ENCODE measurements around the gene CTBS. TPM values are rescaled to one million over a fixed set of nuclear protein-coding genes. Genes with fewer than 3 reads are reported as not detected.

The CTBS gene
- total and polyA plus RNA-seq, 2 of the 8 experiments (the other 6 are each of a cell fraction or from before 2014, with no cell fraction given) = 3.3 to 4.1 TPM

GRCh38 chr1:84615790-84616189 lies 41.5 kb upstream of the CTBS start:
- peaks cover 0 to 5% (median 0%) of the 10 kb centered on the region in 4 experiments; a peak in 1 of 8 replicates for H3K36me3 ChIP-seq (ENCODE audit: control insufficient read depth in 2 of 4, insufficient read depth in 4 of 4, low read length in 3 of 4)
- H2AK5ac ChIP-seq (ENCODE audit: low read depth, low read length) = no peak overlapping the region
- no peak overlapping the region for H3K4me2 ChIP-seq (ENCODE audit: insufficient read depth in 1 of 2, low read depth in 2 of 2, low read length in 2 of 2)
- no peak overlapping the region for H3K27ac ChIP-seq (ENCODE audit: low read depth, low read length)
- H3K4me3 ChIP-seq (ENCODE audit: extremely low read depth in 1 of 4, insufficient read depth in 2 of 4, low read depth in 3 of 4, low read length in 4 of 4) = no peak overlapping the region
- no peak overlapping the region for H3K18ac ChIP-seq (ENCODE audit: extremely low read depth, low read length)
- H2BK12ac ChIP-seq (ENCODE audit: low read depth, low read length) = no peak overlapping the region
- H3K9ac ChIP-seq (replicated peaks in 1 of 4; ENCODE audit: extremely low read depth in 1 of 4, low read depth in 3 of 4, low read length in 3 of 4) = no peak overlapping the region
- H2BK15ac ChIP-seq (ENCODE audit: low read length) = no peak overlapping the region
- no peaks in the 10 kb centered on the region for H3K79me1 ChIP-seq (ENCODE audit: low read depth, low read length)
- H2BK20ac ChIP-seq (ENCODE audit: low read length) = no peak overlapping the region
- no peak overlapping the region for H3K23ac ChIP-seq (ENCODE audit: insufficient read length)
- H3K4me1 ChIP-seq (replicated peaks in 1 of 4; ENCODE audit: control insufficient read depth in 3 of 4, insufficient read depth in 4 of 4, low read length in 3 of 4) = peaks cover 0 to 3% (median 0%) of the 10 kb centered on the region in 4 experiments; a peak in 2 of 7 replicates
- no peak overlapping the region for H3K14ac ChIP-seq (ENCODE audit: insufficient read length)
- no peak overlapping the region for H3K56ac ChIP-seq (replicated peaks; ENCODE audit: insufficient read length, low read depth, low read length)
- FAIRE-seq (no peak), DNase-seq (ENCODE audit: low read depth in 1 of 2, low spot score in 2 of 2) (no peak)
- peaks cover 13 to 17% of the 10 kb centered on the region in 2 experiments for H3K9me3 ChIP-seq (ENCODE audit: insufficient read depth in 2 of 2, low read depth in 1 of 2, low read length in 1 of 2)
- no peaks in the 10 kb centered on the region for H3K79me2 ChIP-seq (ENCODE audit: control insufficient read depth in 1 of 2, insufficient read depth in 2 of 2, low read length in 2 of 2)
- H2BK120ac ChIP-seq (replicated peaks; ENCODE audit: low read depth, low read length) = no peak overlapping the region
- H4K91ac ChIP-seq (replicated peaks; ENCODE audit: insufficient read length, low read length) = no peak overlapping the region
- ChIA-PET POLR2A (ENCODE audit: partially characterized antibody) (interaction anchor here (0.6 kb wide), 1 partner anchor 27 kb away, joined by 3 read pairs; no protein-coding TSS in a partner anchor), CTCF (ENCODE audit: partially characterized antibody) (interaction anchor here (0.9 kb wide), 1 partner anchor 11 kb away, joined by 3 read pairs; no protein-coding TSS in a partner anchor)
- H4K20me1 ChIP-seq (replicated peaks in 1 of 2; ENCODE audit: control insufficient read depth in 1 of 2, insufficient read depth in 2 of 2, low read length in 2 of 2) = no peaks in the 10 kb centered on the region
- no peaks in the 10 kb centered on the region; the same call in 1 of the 2 replicates for H3K23me2 ChIP-seq (ENCODE audit: low read depth, low read length)
- TF ChIP-seq KDM1A (IDR thresholded peaks at IDR 0.05; ENCODE audit: borderline replicate concordance, low read length) = no peak
- no peak for TF ChIP-seq KDM4A (IDR thresholded peaks at IDR 0.05; ENCODE audit: low read depth, low read length, severe bottlenecking)
- TF ChIP-seq NANOG (IDR thresholded peaks at IDR 0.05; ENCODE audit: insufficient read depth, low read depth, low read length, poor library complexity, severe bottlenecking) = no peak
- no peak for TF ChIP-seq MAX (IDR thresholded peaks at IDR 0.05)
- TF ChIP-seq CREB1 (IDR thresholded peaks at IDR 0.05) = no peak
- no peak for TF ChIP-seq SAP30 (IDR thresholded peaks at IDR 0.05; ENCODE audit: insufficient read depth, insufficient replicate concordance, low read length)
- TF ChIP-seq EZH2 (IDR thresholded peaks at IDR 0.05; ENCODE audit: low read depth, low read length, severe bottlenecking) = no peak
- H4K8ac ChIP-seq (ENCODE audit: extremely low read depth, insufficient read depth, low read length) = no peak overlapping the region
- H2BK5ac ChIP-seq (ENCODE audit: low read depth, low read length) = no peak overlapping the region
- WGBS, 2 experiments (ENCODE audit: extremely low coverage in 1 of 2, insufficient coverage in 1 of 2, insufficient read length in 1 of 2, insufficient replicate concordance in 2 of 2, low coverage in 1 of 2, low lambda C conversion rate in 2 of 2, missing lambda C conversion rate in 1 of 2) = 90% methylated on average over 1 of the region's 1 CpG; no CpG with 5 or more reads in 1 of the 2 experiments
- no peak overlapping the region for H3K4ac ChIP-seq (replicated peaks; ENCODE audit: insufficient read length, low read depth, low read length)
- no peak overlapping the region for H2AFZ ChIP-seq (ENCODE audit: low read length)
- no peaks in the 10 kb centered on the region for H3K27me3 ChIP-seq (replicated peaks in 1 of 4; ENCODE audit: control insufficient read depth in 3 of 4, extremely low read depth in 1 of 4, insufficient read depth in 3 of 4, low read length in 3 of 4)
- H4K5ac ChIP-seq (ENCODE audit: insufficient read length, low read depth, low read length) = no peak overlapping the region

Measured in H1 (cell line).